Choroid plexus epithelial cell (primary cell): ENCODE results near the gene CD80.

Experiments
- DNase-seq: peaks from one replicate; pipeline ENCODE4 v3.0.0-alpha.2; 2010; ENCODE audit warnings: low read depth
- H3K4me3 ChIP-seq: 2 replicates; pipeline ENCODE4 v1.5.1; 2011; ENCODE audit warnings: low read depth, mild to moderate bottlenecking, control low read depth, low read length, moderate library complexity
- CTCF ChIP-seq: conservative IDR thresholded peaks from 2 replicates; pipeline ENCODE4 v1.5.1; 2011; ENCODE audit warnings: low read depth, mild to moderate bottlenecking, control low read depth, inconsistent platforms, low read length, moderate library complexity

The CD80 gene

GRCh38 chr3:119500901-119501300 lies 58.5 kb downstream of the CD80 start:
- DNase-seq: no peak
- TF ChIP-seq CTCF: no peak
- no peak overlapping the region for H3K4me3 ChIP-seq

DNA sequence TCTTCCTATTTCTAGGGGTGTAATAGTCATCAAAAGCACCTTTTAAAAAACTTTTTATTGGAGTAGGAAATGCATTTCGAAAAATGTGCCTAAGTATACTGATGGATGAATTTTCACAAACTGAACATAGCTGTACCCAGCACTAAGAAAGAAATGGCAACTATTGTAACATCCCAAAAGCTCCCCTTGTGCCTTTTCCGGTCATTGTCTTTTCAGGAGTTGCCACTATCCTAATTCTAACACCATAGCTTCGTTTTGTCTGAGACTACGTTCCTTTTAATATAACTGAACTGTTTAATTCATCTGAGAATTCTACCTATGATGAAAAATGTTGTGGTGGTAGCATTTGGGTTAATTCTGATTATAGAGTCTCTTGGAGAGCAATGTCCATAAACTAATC lies 59.1 kb downstream of the CD80 start:
- DNase-seq: no peak
- H3K4me3 ChIP-seq: no peak overlapping the region
- no peak for TF ChIP-seq CTCF

DNA sequence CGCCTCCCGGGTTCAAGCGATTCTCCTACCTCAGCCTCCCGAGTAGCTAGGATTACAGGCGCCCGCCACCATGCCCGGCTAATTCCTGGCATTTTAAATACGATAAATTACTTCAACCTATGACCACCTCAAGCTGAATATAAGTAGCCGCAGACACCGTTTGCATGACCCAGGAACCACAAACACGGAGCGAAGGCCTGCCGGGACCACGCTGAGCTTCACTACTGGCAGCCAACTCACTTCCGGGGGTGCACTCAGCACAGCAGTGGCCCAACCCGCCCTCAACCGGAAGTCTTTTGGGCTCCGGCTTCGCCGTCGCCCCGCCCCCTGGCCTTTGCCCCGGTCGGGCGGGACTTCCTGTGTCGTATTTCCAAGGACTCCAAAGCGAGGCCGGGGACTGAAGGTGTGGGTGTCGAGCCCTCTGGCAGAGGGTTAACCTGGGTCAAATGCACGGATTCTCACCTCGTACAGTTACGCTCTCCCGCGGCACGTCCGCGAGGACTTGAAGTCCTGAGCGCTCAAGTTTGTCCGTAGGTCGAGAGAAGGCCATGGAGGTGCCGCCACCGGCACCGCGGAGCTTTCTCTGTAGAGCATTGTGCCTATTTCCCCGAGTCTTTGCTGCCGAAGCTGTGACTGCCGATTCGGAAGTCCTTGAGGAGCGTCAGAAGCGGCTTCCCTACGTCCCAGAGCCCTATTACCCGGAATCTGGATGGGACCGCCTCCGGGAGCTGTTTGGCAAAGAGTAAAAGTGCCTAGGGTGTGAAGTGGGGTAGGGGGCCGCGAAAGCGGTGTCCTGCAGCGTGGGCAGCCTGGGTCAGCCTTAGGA lies 61.0 kb downstream of the CD80 start, which contains the start of gene TIMMDC1:
TSS of gene TIMMDC1 (plus strand) at position 362 of the 826 bp plus-strand sequence. CDS start at position 549, 187 bp downstream.
- peak within 1 kb of the TSS; percentile 92 for H3K4me3 ChIP-seq
- peak; percentile 97 for DNase-seq
- no peak for TF ChIP-seq CTCF

GRCh38 chr3:119497820-119498185 lies 61.6 kb downstream of the CD80 start:
- no peak for TF ChIP-seq CTCF
- H3K4me3 ChIP-seq: peak overlapping the region; percentile 92
- DNase-seq: peak; percentile 38

GRCh38 chr3:119494597-119494996 lies 64.8 kb downstream of the CD80 start:
- no peak for TF ChIP-seq CTCF
- no peak for DNase-seq
- H3K4me3 ChIP-seq: no peak overlapping the region

GRCh38 chr3:119492810-119493209 lies 66.6 kb downstream of the CD80 start:
- DNase-seq: no peak
- no peak for TF ChIP-seq CTCF
- no peak overlapping the region for H3K4me3 ChIP-seq

- DNase-seq: peak; percentile 43
- TF ChIP-seq CTCF: no peak
- no peak overlapping the region for H3K4me3 ChIP-seq
Observed at GRCh38 chr3:119492128-119492527, 67.3 kb downstream of the CD80 start.
